CD4-positive, alpha-beta T cell (primary cell): Measurements from ENCODE around the gene STX8. TPM values are rescaled to one million over a fixed set of nuclear protein-coding genes. Genes with fewer than 3 reads are reported as not detected.

Source experiments
- ATAC-seq: fragments of 200-7000 bp; cut with Tn5 transposase; one replicate; pipeline ENCODE4 v1.10.0; 2022; ENCODE audit warnings: mild to moderate bottlenecking; ENCODE audit not compliant: poor library complexity
- CTCF ChIA-PET: fragments of 350-600 bp; sonication (Branson Sonifier 250); formaldehyde crosslinking; loops from one replicate; lab custom pipeline; 2021; ENCODE audit warnings: antibody characterized with exemption, inconsistent platforms; lab: Charles Lee
- POLR2A ChIA-PET: fragments of 350-600 bp; sonication (Branson Sonifier 250); formaldehyde crosslinking; loops from one replicate; lab custom pipeline; 2021; ENCODE audit warnings: antibody characterized with exemption, inconsistent platforms; lab: Charles Lee
- DNase-seq, 14 experiments: peaks; one replicate each; pipeline ENCODE4 v3.0.0-alpha.2; 2013 to 2020; ENCODE audit warnings: mixed read lengths in 2 of 14
- H3K27ac ChIP-seq, 2 donors: one replicate each; pipeline versions ENCODE4 v1.5.1 to v1.7.0; 2013; ENCODE audit warnings: low read length in 2 of 2, low read depth in 1 of 2, mild to moderate bottlenecking in 1 of 2
- H3K27me3 ChIP-seq, 2 experiments: 1 replicate in 1 of 2; 2 replicates in 1 of 2; pipeline versions ENCODE4 v1.6.1 to v1.7.0; 2013; ENCODE audit warnings: low read length in 2 of 2, control low read depth in 1 of 2, mild to moderate bottlenecking in 1 of 2, moderate library complexity in 1 of 2; ENCODE audit not compliant: insufficient read depth in 2 of 2, control insufficient read depth in 1 of 2
- H3K36me3 ChIP-seq: one replicate; pipeline ENCODE4 v1.6.1; 2013; ENCODE audit warnings: low read length, control low read depth; ENCODE audit not compliant: insufficient read depth
- H3K4me1 ChIP-seq: one replicate; pipeline ENCODE4 v1.6.1; 2013; ENCODE audit warnings: low read length, control low read depth; ENCODE audit not compliant: insufficient read depth
- H3K4me3 ChIP-seq: one replicate; pipeline ENCODE4 v1.5.1; 2013; ENCODE audit warnings: mild to moderate bottlenecking, low read length, moderate library complexity
- H3K9me3 ChIP-seq, 2 experiments: 1 replicate in 1 of 2; 2 replicates in 1 of 2; pipeline versions ENCODE4 v1.6.1 to v1.7.0; 2013; ENCODE audit warnings: low read length in 2 of 2, mild to moderate bottlenecking in 2 of 2, control low read depth in 1 of 2, moderate library complexity in 1 of 2; ENCODE audit not compliant: control insufficient read depth in 1 of 2, insufficient read depth in 1 of 2
- H3K27ac Mint-ChIP-seq: one replicate; pipeline ENCODE4 v1.8.0; 2020; ENCODE audit warnings: mixed read lengths
- H3K27me3 Mint-ChIP-seq: one replicate; pipeline ENCODE4 v1.8.0; 2021; ENCODE audit warnings: mixed read lengths
- H3K36me3 Mint-ChIP-seq: one replicate; pipeline ENCODE4 v1.8.0; 2021; ENCODE audit warnings: low read depth, mixed read lengths
- H3K4me1 Mint-ChIP-seq: one replicate; pipeline ENCODE4 v1.8.0; 2021; ENCODE audit warnings: low read depth, mixed read lengths
- H3K4me3 Mint-ChIP-seq: one replicate; pipeline ENCODE4 v1.8.0; 2020; ENCODE audit warnings: mild to moderate bottlenecking, mixed read lengths
- H3K9me3 Mint-ChIP-seq: one replicate; pipeline ENCODE4 v1.8.0; 2020; ENCODE audit warnings: mixed read lengths
- intact Hi-C, 2 experiments: fragments of 100-400 bp; cut with DNase I in 1 of 2; cut with micrococcal nuclease in 1 of 2; formaldehyde crosslinking; loops; one replicate each; pipeline versions ENCODE4 v1.15.1 to v1.9.0; 2023 to 2025; cut with DNase I, micrococcal nuclease
- total RNA-seq, 174 experiments: library from RNA in 2 of 174; stranded (reverse) in 2 of 174; gene quantifications; one replicate each; pipeline ENCODE4 v1.2.3 and lab custom pipeline; 2021 to 2026
- TF ChIP-seq, protein P1 (sequence below): fragments of 200-600 bp; IDR thresholded peaks from one replicate; pipeline ENCODE4 v1.8.0; 2022; ENCODE audit warnings: antibody characterized with exemption, mild to moderate bottlenecking

STX8 gene
- total RNA-seq, 2 experiments from 2014 or later, result 52.2 to 63.2 TPM

DNA sequence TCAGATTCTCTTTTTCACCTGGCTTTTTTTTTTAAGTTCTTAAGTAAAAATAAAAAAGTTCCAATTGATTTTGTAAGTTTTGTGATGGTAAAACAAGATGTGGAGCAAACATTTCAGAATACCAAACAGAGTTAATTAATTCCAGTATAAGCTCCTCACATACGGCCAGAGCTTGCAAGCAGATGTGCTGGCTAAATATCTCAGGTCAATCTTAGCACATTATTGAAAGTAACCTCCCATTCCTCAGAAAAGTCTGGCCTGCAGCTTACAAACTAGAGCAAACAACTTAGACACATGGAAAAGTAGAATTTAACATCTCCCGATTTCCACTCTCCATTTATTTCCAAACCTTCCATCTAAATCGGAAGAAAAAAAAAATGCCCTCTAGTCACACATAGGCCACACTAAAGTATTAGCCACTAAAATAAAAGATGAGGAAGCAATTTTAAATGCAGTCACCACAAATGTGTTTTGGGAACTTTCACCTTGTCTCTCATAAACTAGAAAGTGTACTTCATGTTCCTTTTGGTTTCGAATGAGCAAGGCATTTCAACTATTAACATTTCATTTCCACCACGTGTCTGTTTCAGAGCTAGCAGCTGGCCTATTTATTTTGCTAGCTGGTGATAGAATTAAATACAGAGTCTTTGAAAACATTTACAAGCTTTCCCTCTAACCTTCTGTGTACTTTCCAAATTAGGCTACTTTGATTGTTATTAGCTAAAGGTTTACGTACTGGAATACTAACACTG, 143.3 kb downstream of the STX8 start:
- H3K9me3 Mint-ChIP-seq, result no peaks in the 10 kb centered on the region
- H3K27ac Mint-ChIP-seq, result no peak overlapping the region
- Histone ChIP-seq H3K36me3 (peaks cover 6% of the 10 kb centered on the region), H3K27ac (no peak overlapping the region), H3K4me1 (peaks cover 5% of the 10 kb centered on the region), H3K4me3 (no peak overlapping the region), H3K9me3 (no peaks in the 10 kb centered on the region), H3K27me3 (no peaks in the 10 kb centered on the region)
- ATAC-seq (no peak), DNase-seq (peak in 1 of 14 experiments; percentile 2)
- intact Hi-C loops, result no loop called here
- ChIA-PET POLR2A (interaction anchor here (0.8 kb wide), 1 partner anchor 13 kb away, joined by 3 read pairs; no protein-coding TSS in a partner anchor), CTCF (interaction anchor here (0.6 kb wide), 1 partner anchor 10 kb away, joined by 3 read pairs; no protein-coding TSS in a partner anchor)
- no peak overlapping the region for H3K4me3 Mint-ChIP-seq
- peaks cover 16% of the 10 kb centered on the region for H3K4me1 Mint-ChIP-seq
- TF ChIP-seq, protein P1, sequence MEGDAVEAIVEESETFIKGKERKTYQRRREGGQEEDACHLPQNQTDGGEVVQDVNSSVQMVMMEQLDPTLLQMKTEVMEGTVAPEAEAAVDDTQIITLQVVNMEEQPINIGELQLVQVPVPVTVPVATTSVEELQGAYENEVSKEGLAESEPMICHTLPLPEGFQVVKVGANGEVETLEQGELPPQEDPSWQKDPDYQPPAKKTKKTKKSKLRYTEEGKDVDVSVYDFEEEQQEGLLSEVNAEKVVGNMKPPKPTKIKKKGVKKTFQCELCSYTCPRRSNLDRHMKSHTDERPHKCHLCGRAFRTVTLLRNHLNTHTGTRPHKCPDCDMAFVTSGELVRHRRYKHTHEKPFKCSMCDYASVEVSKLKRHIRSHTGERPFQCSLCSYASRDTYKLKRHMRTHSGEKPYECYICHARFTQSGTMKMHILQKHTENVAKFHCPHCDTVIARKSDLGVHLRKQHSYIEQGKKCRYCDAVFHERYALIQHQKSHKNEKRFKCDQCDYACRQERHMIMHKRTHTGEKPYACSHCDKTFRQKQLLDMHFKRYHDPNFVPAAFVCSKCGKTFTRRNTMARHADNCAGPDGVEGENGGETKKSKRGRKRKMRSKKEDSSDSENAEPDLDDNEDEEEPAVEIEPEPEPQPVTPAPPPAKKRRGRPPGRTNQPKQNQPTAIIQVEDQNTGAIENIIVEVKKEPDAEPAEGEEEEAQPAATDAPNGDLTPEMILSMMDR, result no peak
- peaks cover 25% of the 10 kb centered on the region for H3K36me3 Mint-ChIP-seq
- H3K27me3 Mint-ChIP-seq, result no peaks in the 10 kb centered on the region

DNA sequence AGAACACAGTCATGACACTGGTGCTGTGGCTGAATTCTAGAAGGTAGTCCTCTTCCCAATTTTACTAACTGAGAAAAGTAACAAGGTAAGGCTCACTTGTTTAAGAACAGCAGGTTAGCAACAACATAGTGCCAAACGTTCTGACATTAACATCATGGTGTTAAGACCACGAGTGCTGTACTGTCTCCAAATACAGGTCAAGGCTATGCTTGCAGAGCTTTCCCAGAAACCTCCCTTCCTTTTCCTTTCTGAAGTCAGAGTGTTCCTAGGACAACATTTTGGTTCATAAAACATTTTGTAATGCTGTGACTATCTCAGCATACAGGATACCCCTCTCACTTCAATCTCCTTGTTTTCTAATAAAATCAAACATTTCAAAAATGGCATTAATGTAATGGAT, 144.0 kb downstream of the STX8 start:
- H3K4me3 ChIP-seq, result no peak overlapping the region
- H3K4me1 ChIP-seq, result peaks cover 5% of the 10 kb centered on the region
- H3K36me3 ChIP-seq, result peaks cover 6% of the 10 kb centered on the region
- Mint-ChIP-seq H3K9me3 (no peaks in the 10 kb centered on the region), H3K27ac (no peak overlapping the region), H3K36me3 (peaks cover 18% of the 10 kb centered on the region), H3K4me3 (no peak overlapping the region), H3K27me3 (no peaks in the 10 kb centered on the region), H3K4me1 (peaks cover 16% of the 10 kb centered on the region)
- intact Hi-C loops, result no loop called here
- ATAC-seq (no peak), DNase-seq (no peak)
- CTCF ChIA-PET, result interaction anchor here (0.6 kb wide), 1 partner anchor 10 kb away, joined by 3 read pairs; no protein-coding TSS in a partner anchor
- no peaks in the 10 kb centered on the region for H3K27me3 ChIP-seq
- H3K9me3 ChIP-seq, result no peaks in the 10 kb centered on the region
- POLR2A ChIA-PET, result no interaction called here
- TF ChIP-seq, protein P1, result no peak
- H3K27ac ChIP-seq, result no peak overlapping the region

- H3K36me3 ChIP-seq, result no peaks in the 10 kb centered on the region
- Mint-ChIP-seq H3K4me1 (peaks cover 1% of the 10 kb centered on the region), H3K9me3 (no peaks in the 10 kb centered on the region), H3K27ac (no peak overlapping the region), H3K27me3 (no peaks in the 10 kb centered on the region), H3K4me3 (no peak overlapping the region), H3K36me3 (peaks cover 20% of the 10 kb centered on the region)
- ATAC-seq (no peak), DNase-seq (no peak)
- no peak overlapping the region for H3K4me3 ChIP-seq
- no peak overlapping the region for H3K27ac ChIP-seq
- H3K27me3 ChIP-seq, result no peaks in the 10 kb centered on the region
- TF ChIP-seq, protein P1, result no peak
- H3K9me3 ChIP-seq, result no peaks in the 10 kb centered on the region
- no peaks in the 10 kb centered on the region for H3K4me1 ChIP-seq
- intact Hi-C loops, result no loop called here
- ChIA-PET POLR2A (no interaction called here), CTCF (no interaction called here)
Measured at GRCh38 chr17:9427465-9428315, 147.9 kb downstream of the STX8 start.
